ENCODE results near the gene WFDC5.

Gene WFDC5

DNA sequence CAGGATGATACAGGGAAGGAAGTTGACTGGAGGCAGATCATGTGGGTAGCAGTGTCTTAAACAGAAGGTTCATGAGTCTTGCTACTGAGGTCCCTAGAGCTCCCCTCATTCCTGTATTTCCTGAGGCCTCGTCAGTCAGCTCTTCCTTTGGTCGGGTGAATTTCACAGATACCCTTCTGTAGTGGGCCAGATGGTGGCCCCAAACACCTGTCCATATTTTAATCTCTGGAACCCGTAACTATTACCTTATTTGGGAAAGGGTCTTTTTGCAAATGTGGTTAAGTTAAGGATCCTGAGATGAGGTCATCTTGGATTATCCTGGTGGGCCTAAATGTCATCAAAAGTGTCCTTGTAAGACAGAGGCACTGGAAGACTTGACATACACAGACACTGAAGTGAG is 23.6 kb downstream of the WFDC5 start:
- Histone ChIP-seq H2BK12ac (ENCODE audit: low read length in 2 of 2) (no peak overlapping the region), H3K4me2 (ENCODE audit: low read length, poor library complexity, severe bottlenecking) (no peak overlapping the region), H3K9ac (ENCODE audit: low read length) (no peak overlapping the region), H3K18ac (ENCODE audit: low read depth in 1 of 2, low read length in 2 of 2) (no peak overlapping the region), H3K23ac (ENCODE audit: low read length in 2 of 2) (no peak overlapping the region), H3K79me1 (replicated peaks; ENCODE audit: low read length, poor library complexity, severe bottlenecking) (no peaks in the 10 kb centered on the region), H3K4ac (ENCODE audit: low read depth in 1 of 2, low read length in 2 of 2) (no peak overlapping the region), H3K14ac (ENCODE audit: low read length in 2 of 2) (no peak overlapping the region), H2AK5ac (ENCODE audit: low read length, severe bottlenecking) (peak overlapping the region; percentile 42), H3K4me1 (ENCODE audit: control insufficient read depth, insufficient read depth, low read depth, low read length) (no peaks in the 10 kb centered on the region), H4K91ac (ENCODE audit: low read length) (no peak overlapping the region), H2BK15ac (ENCODE audit: low read depth, poor library complexity, severe bottlenecking) (no peak overlapping the region), H3K4me3 (ENCODE audit: insufficient read depth in 1 of 2, low read depth in 1 of 2, low read length in 2 of 2) (no peak overlapping the region), H3K36me3 (ENCODE audit: control insufficient read depth in 1 of 2, insufficient read depth in 2 of 2, low read depth in 1 of 2, low read length in 2 of 2) (no peaks in the 10 kb centered on the region), H4K8ac (ENCODE audit: low read length) (no peak overlapping the region), H2AFZ (ENCODE audit: low read depth, low read length) (no peak overlapping the region), H3K27me3 (ENCODE audit: control insufficient read depth in 1 of 2, insufficient read depth in 1 of 2, low read length in 2 of 2) (peaks cover 0 to 5% of the 10 kb centered on the region in 2 experiments), H2BK120ac (ENCODE audit: low read depth, low read length) (no peak overlapping the region), H2BK5ac (ENCODE audit: low read depth, low read length, poor library complexity, severe bottlenecking) (no peak overlapping the region), H3K9me3 (ENCODE audit: control insufficient read depth, low read length) (no peaks in the 10 kb centered on the region), H3K27ac (ENCODE audit: low read length, poor library complexity, severe bottlenecking) (no peak overlapping the region)
- 94% methylated on average over 3 of the region's 3 CpGs for WGBS
- DNase-seq, result no peak

DNA sequence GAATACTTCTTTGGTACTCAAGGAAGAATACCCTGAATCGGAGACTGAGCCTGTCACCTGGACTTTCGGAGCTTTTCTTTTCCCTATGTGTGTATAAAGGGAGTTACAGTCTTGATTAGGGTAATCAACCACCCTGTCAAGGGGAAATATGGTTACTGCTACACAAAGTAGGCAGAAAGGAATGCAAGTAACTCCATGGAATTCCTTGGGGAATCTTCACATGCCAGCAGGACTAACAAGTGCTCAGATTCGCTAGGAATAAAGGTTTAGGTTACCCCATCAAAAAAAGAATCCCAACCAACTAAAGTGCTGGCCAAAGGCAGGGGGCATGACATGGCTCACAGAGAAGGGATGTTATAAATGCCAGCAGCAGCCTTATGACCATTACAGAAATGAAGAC is 24.5 kb downstream of the WFDC5 start:
- Histone ChIP-seq H3K14ac (ENCODE audit: low read length in 2 of 2) (no peak overlapping the region), H3K23ac (ENCODE audit: low read length in 2 of 2) (no peak overlapping the region), H3K4me3 (ENCODE audit: insufficient read depth in 1 of 2, low read depth in 1 of 2, low read length in 2 of 2) (no peak overlapping the region), H2BK15ac (ENCODE audit: low read depth, poor library complexity, severe bottlenecking) (no peak overlapping the region), H3K18ac (ENCODE audit: low read depth in 1 of 2, low read length in 2 of 2) (no peak overlapping the region), H3K4me2 (ENCODE audit: low read length, poor library complexity, severe bottlenecking) (no peak overlapping the region), H2AK5ac (ENCODE audit: low read length, severe bottlenecking) (no peak overlapping the region), H3K9me3 (ENCODE audit: control insufficient read depth, low read length) (no peaks in the 10 kb centered on the region), H3K4me1 (ENCODE audit: control insufficient read depth, insufficient read depth, low read depth, low read length) (no peaks in the 10 kb centered on the region), H4K91ac (ENCODE audit: low read length) (no peak overlapping the region), H3K27me3 (ENCODE audit: control insufficient read depth in 1 of 2, insufficient read depth in 1 of 2, low read length in 2 of 2) (no peaks in the 10 kb centered on the region), H3K9ac (ENCODE audit: low read length) (no peak overlapping the region), H2AFZ (ENCODE audit: low read depth, low read length) (no peak overlapping the region), H4K8ac (ENCODE audit: low read length) (no peak overlapping the region), H3K4ac (ENCODE audit: low read depth in 1 of 2, low read length in 2 of 2) (no peak overlapping the region), H2BK5ac (ENCODE audit: low read depth, low read length, poor library complexity, severe bottlenecking) (no peak overlapping the region), H2BK120ac (ENCODE audit: low read depth, low read length) (no peak overlapping the region), H2BK12ac (ENCODE audit: low read length in 2 of 2) (no peak overlapping the region), H3K27ac (ENCODE audit: low read length, poor library complexity, severe bottlenecking) (peak overlapping the region; percentile 12), H3K79me1 (replicated peaks; ENCODE audit: low read length, poor library complexity, severe bottlenecking) (no peaks in the 10 kb centered on the region), H3K36me3 (ENCODE audit: control insufficient read depth in 1 of 2, insufficient read depth in 2 of 2, low read depth in 1 of 2, low read length in 2 of 2) (no peaks in the 10 kb centered on the region)
- 79% methylated on average over 3 of the region's 3 CpGs for WGBS
- no peak for DNase-seq

DNA sequence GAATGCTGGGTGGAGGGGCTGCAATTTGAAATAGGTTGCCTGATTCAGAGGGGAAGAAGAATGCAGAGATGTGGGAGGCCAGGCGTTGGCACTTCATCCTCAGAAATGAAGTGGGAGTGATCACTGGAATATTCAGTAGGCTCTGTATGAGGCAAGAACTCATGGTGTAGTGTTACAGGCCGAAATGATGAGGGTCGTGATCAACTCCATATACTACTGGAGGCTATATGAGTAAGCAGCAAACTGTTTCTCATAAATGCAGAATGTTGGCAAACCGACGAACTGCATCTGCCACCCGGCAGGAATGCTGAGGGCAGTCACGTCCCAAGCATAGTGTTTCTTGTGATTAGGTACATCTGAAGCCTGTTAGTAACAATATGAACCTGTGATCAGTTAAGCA is 26.7 kb downstream of the WFDC5 start:
- H3K4me2 ChIP-seq (ENCODE audit: low read length, poor library complexity, severe bottlenecking), result no peak overlapping the region
- H2BK120ac ChIP-seq (ENCODE audit: low read depth, low read length), result no peak overlapping the region
- H4K8ac ChIP-seq (ENCODE audit: low read length), result no peak overlapping the region
- H3K4me3 ChIP-seq (ENCODE audit: insufficient read depth in 1 of 2, low read depth in 1 of 2, low read length in 2 of 2), result peak overlapping the region in 1 of 2 experiments; percentile 21
- H3K4ac ChIP-seq (ENCODE audit: low read depth in 1 of 2, low read length in 2 of 2), result no peak overlapping the region
- no peak overlapping the region for H3K9ac ChIP-seq (ENCODE audit: low read length)
- H3K27ac ChIP-seq (ENCODE audit: low read length, poor library complexity, severe bottlenecking), result peak overlapping the region; percentile 43
- H2AFZ ChIP-seq (ENCODE audit: low read depth, low read length), result no peak overlapping the region
- no peaks in the 10 kb centered on the region for H3K36me3 ChIP-seq (ENCODE audit: control insufficient read depth in 1 of 2, insufficient read depth in 2 of 2, low read depth in 1 of 2, low read length in 2 of 2)
- H2BK5ac ChIP-seq (ENCODE audit: low read depth, low read length, poor library complexity, severe bottlenecking), result no peak overlapping the region
- no peak for DNase-seq
- WGBS, result 95% methylated on average over 6 of the region's 7 CpGs
- H3K4me1 ChIP-seq (ENCODE audit: control insufficient read depth, insufficient read depth, low read depth, low read length), result no peaks in the 10 kb centered on the region
- no peak overlapping the region for H4K91ac ChIP-seq (ENCODE audit: low read length)
- no peaks in the 10 kb centered on the region for H3K79me1 ChIP-seq (replicated peaks; ENCODE audit: low read length, poor library complexity, severe bottlenecking)
- H3K14ac ChIP-seq (ENCODE audit: low read length in 2 of 2), result no peak overlapping the region
- no peak overlapping the region for H2AK5ac ChIP-seq (ENCODE audit: low read length, severe bottlenecking)
- no peak overlapping the region for H2BK15ac ChIP-seq (ENCODE audit: low read depth, poor library complexity, severe bottlenecking)
- no peaks in the 10 kb centered on the region for H3K9me3 ChIP-seq (ENCODE audit: control insufficient read depth, low read length)
- H2BK12ac ChIP-seq (ENCODE audit: low read length in 2 of 2), result no peak overlapping the region
- H3K18ac ChIP-seq (ENCODE audit: low read depth in 1 of 2, low read length in 2 of 2), result no peak overlapping the region
- no peaks in the 10 kb centered on the region for H3K27me3 ChIP-seq (ENCODE audit: control insufficient read depth in 1 of 2, insufficient read depth in 1 of 2, low read length in 2 of 2)
- H3K23ac ChIP-seq (ENCODE audit: low read length in 2 of 2), result no peak overlapping the region

DNA sequence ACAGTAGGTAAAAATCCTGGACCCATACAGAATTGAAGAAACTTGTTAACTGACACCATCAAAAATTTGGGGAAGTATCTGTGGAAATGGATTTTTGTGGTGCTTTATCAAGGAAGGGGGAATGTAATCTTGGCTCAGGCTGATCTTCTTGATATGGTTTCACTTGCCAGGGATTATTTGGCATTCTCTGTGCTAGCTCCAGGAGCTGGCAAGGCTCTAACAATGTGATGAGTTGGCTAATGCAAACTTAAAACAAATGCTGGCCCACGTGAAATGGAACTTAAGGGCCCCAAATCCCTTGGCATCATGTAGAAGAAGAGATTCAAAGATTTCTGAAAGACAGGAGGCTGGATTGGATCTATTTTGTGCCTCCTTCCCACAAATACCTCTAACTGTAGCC is 27.2 kb downstream of the WFDC5 start:
- no peak overlapping the region for H2BK5ac ChIP-seq (ENCODE audit: low read depth, low read length, poor library complexity, severe bottlenecking)
- peak overlapping the region; percentile 43 for H3K27ac ChIP-seq (ENCODE audit: low read length, poor library complexity, severe bottlenecking)
- no peak overlapping the region for H3K4ac ChIP-seq (ENCODE audit: low read depth in 1 of 2, low read length in 2 of 2)
- no peaks in the 10 kb centered on the region for H3K27me3 ChIP-seq (ENCODE audit: control insufficient read depth in 1 of 2, insufficient read depth in 1 of 2, low read length in 2 of 2)
- H3K14ac ChIP-seq (ENCODE audit: low read length in 2 of 2), result no peak overlapping the region
- H3K4me3 ChIP-seq (ENCODE audit: insufficient read depth in 1 of 2, low read depth in 1 of 2, low read length in 2 of 2), result peak overlapping the region in 1 of 2 experiments; percentile 21
- no peak overlapping the region for H3K4me2 ChIP-seq (ENCODE audit: low read length, poor library complexity, severe bottlenecking)
- no peak for DNase-seq
- no peak overlapping the region for H2BK15ac ChIP-seq (ENCODE audit: low read depth, poor library complexity, severe bottlenecking)
- no peaks in the 10 kb centered on the region for H3K9me3 ChIP-seq (ENCODE audit: control insufficient read depth, low read length)
- no peaks in the 10 kb centered on the region for H3K79me1 ChIP-seq (replicated peaks; ENCODE audit: low read length, poor library complexity, severe bottlenecking)
- no peak overlapping the region for H2AFZ ChIP-seq (ENCODE audit: low read depth, low read length)
- H3K36me3 ChIP-seq (ENCODE audit: control insufficient read depth in 1 of 2, insufficient read depth in 2 of 2, low read depth in 1 of 2, low read length in 2 of 2), result no peaks in the 10 kb centered on the region
- H2BK12ac ChIP-seq (ENCODE audit: low read length in 2 of 2), result no peak overlapping the region
- no peaks in the 10 kb centered on the region for H3K4me1 ChIP-seq (ENCODE audit: control insufficient read depth, insufficient read depth, low read depth, low read length)
- H3K9ac ChIP-seq (ENCODE audit: low read length), result no peak overlapping the region
- H2AK5ac ChIP-seq (ENCODE audit: low read length, severe bottlenecking), result no peak overlapping the region
- no peak overlapping the region for H4K8ac ChIP-seq (ENCODE audit: low read length)
- H3K23ac ChIP-seq (ENCODE audit: low read length in 2 of 2), result no peak overlapping the region
- H2BK120ac ChIP-seq (ENCODE audit: low read depth, low read length), result no peak overlapping the region
- H3K18ac ChIP-seq (ENCODE audit: low read depth in 1 of 2, low read length in 2 of 2), result no peak overlapping the region
- no peak overlapping the region for H4K91ac ChIP-seq (ENCODE audit: low read length)
- 100% methylated on average over 1 of the region's 1 CpG for WGBS

Measured in mesenchymal stem cell (in vitro differentiated cells and primary cell).